22Rv1 (cell line): ENCODE data around the gene CUL3.

Source experiments
- ZFX ChIP-seq: fragments of 450-650 bp; IDR thresholded peaks from 2 replicates; pipeline ENCODE4 v1.6.1; 2017; ENCODE audit warnings: antibody characterized with exemption, borderline replicate concordance
- TF ChIP-seq, protein P1 (sequence below): fragments of 450-650 bp; IDR thresholded peaks from 2 replicates; pipeline ENCODE4 v1.5.1; 2017; ENCODE audit warnings: mild to moderate bottlenecking

DNA sequence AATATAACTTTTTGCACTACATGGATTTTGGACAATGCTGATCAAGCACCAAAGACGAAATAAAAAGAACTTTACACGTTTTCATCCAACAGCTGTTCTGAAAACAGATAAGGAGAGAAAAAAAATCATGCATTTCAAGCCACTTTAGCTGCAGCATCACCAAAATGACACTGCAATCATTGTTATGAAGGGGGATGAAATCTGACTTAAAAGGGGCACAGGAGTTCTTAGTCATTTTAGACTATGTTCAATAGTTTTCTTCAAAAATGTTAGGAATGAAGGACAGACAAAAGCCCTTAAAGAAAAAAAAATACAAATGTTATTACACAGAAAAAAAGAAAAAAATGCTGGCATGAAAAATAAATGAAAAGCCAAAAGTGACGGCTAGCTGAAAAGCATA is 71.2 kb downstream of the CUL3 start:
- TF ChIP-seq, protein P1, sequence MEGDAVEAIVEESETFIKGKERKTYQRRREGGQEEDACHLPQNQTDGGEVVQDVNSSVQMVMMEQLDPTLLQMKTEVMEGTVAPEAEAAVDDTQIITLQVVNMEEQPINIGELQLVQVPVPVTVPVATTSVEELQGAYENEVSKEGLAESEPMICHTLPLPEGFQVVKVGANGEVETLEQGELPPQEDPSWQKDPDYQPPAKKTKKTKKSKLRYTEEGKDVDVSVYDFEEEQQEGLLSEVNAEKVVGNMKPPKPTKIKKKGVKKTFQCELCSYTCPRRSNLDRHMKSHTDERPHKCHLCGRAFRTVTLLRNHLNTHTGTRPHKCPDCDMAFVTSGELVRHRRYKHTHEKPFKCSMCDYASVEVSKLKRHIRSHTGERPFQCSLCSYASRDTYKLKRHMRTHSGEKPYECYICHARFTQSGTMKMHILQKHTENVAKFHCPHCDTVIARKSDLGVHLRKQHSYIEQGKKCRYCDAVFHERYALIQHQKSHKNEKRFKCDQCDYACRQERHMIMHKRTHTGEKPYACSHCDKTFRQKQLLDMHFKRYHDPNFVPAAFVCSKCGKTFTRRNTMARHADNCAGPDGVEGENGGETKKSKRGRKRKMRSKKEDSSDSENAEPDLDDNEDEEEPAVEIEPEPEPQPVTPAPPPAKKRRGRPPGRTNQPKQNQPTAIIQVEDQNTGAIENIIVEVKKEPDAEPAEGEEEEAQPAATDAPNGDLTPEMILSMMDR, result no peak
- no peak for TF ChIP-seq ZFX
